Neural progenitor cell (in vitro differentiated cells): ENCODE results near the gene EXO1. TPM values are rescaled to one million over a fixed set of nuclear protein-coding genes. Genes with fewer than 3 reads are reported as not detected.

Experiments
- DNase-seq: peaks from one replicate; pipeline ENCODE4 v3.0.0-alpha.2; 2016; ENCODE audit warnings: low spot score
- H2AFZ ChIP-seq: fragments of 200-600 bp; sonication (generic); replicated peaks from 2 replicates; pipeline ENCODE4 v1.6.1; 2016; ENCODE audit warnings: antibody characterized with exemption
- H3F3A ChIP-seq: fragments of 200-600 bp; sonication (generic); 2 replicates; pipeline ENCODE4 v1.6.1; 2016; ENCODE audit warnings: antibody characterized with exemption, low read depth
- H3K27ac ChIP-seq: fragments of 200-600 bp; sonication (generic); 2 replicates; pipeline ENCODE4 v1.5.1; 2016; ENCODE audit warnings: mild to moderate bottlenecking
- H3K27me3 ChIP-seq: fragments of 200-600 bp; sonication (generic); 2 replicates; pipeline ENCODE4 v1.6.1; 2016; ENCODE audit warnings: mild to moderate bottlenecking, moderate library complexity
- H3K36me3 ChIP-seq: fragments of 200-600 bp; sonication (generic); 2 replicates; pipeline ENCODE4 v1.5.1; 2016
- H3K4me1 ChIP-seq: fragments of 200-600 bp; sonication (generic); 2 replicates; pipeline ENCODE4 v1.6.1; 2016; ENCODE audit warnings: mixed run types
- H3K4me2 ChIP-seq: fragments of 200-600 bp; sonication (generic); 2 replicates; pipeline ENCODE4 v1.6.1; 2016
- H3K4me3 ChIP-seq: fragments of 200-600 bp; sonication (generic); 2 replicates; pipeline ENCODE4 v1.5.1; 2016
- H3K79me2 ChIP-seq: fragments of 200-600 bp; sonication (generic); 2 replicates; pipeline ENCODE4 v1.6.1; 2016; ENCODE audit warnings: low read depth
- H3K9ac ChIP-seq: fragments of 200-600 bp; sonication (generic); 2 replicates; pipeline ENCODE4 v1.6.1; 2016
- H3K9me3 ChIP-seq: fragments of 200-600 bp; sonication (generic); 2 replicates; pipeline ENCODE4 v1.5.1; 2016; ENCODE audit warnings: low read depth
- H4K20me1 ChIP-seq: fragments of 200-600 bp; sonication (generic); 2 replicates; pipeline ENCODE4 v1.6.1; 2016; ENCODE audit warnings: low read depth
- H3K27ac Mint-ChIP-seq: 3 replicates; pipeline ENCODE4 v1.8.0; 2021; ENCODE audit warnings: mixed read lengths
- H3K27me3 Mint-ChIP-seq: 2 replicates; pipeline ENCODE4 v1.8.0; 2022; ENCODE audit warnings: low read depth, mild to moderate bottlenecking, inconsistent platforms, moderate library complexity, mixed read lengths; ENCODE audit not compliant: insufficient read depth
- H3K36me3 Mint-ChIP-seq: 3 replicates; pipeline ENCODE4 v1.8.0; 2021; ENCODE audit warnings: mixed read lengths
- H3K4me1 Mint-ChIP-seq: 3 replicates; pipeline ENCODE4 v1.8.0; 2021; ENCODE audit warnings: mixed read lengths
- H3K4me3 Mint-ChIP-seq: 3 replicates; pipeline ENCODE4 v1.8.0; 2021; ENCODE audit warnings: mild to moderate bottlenecking, moderate library complexity, mixed read lengths
- H3K9me3 Mint-ChIP-seq: 3 replicates; pipeline ENCODE4 v1.8.0; 2020; ENCODE audit warnings: mixed read lengths
- EZH2 ChIP-seq: fragments of 200-600 bp; sonication (generic); IDR thresholded peaks from 2 replicates; pipeline ENCODE4 v1.6.1; 2017; ENCODE audit warnings: antibody characterized with exemption, mild to moderate bottlenecking, moderate library complexity
- EZH2phosphoT487 ChIP-seq: fragments of 200-600 bp; sonication (generic); IDR thresholded peaks from 2 replicates; pipeline ENCODE4 v1.6.1; 2017; ENCODE audit warnings: antibody characterized with exemption
- total RNA-seq: library from RNA; depleted of rRNA; stranded (reverse); fragments of >200 nt; gene quantifications from 2 replicates; pipeline ENCODE4 v1.2.3, GENCODE V29; 2015; ENCODE audit warnings: low replicate concordance
- TF ChIP-seq, protein P1 (sequence below): fragments of 200-600 bp; sonication (generic); IDR thresholded peaks from 2 replicates; pipeline ENCODE4 v1.5.1; 2017; ENCODE audit warnings: antibody characterized with exemption, mild to moderate bottlenecking

EXO1 gene
- total RNA-seq, 1 donor from 2014 or later, result 54.8 TPM

- no peaks in the 10 kb centered on the region for H3F3A ChIP-seq
- Mint-ChIP-seq H3K9me3 (no peaks in the 10 kb centered on the region), H3K27ac (no peak overlapping the region), H3K4me1 (no peaks in the 10 kb centered on the region), H3K36me3 (no peaks in the 10 kb centered on the region), H3K4me3 (no peak overlapping the region), H3K27me3 (peaks cover 2% of the 10 kb centered on the region)
- no peaks in the 10 kb centered on the region for H3K27me3 ChIP-seq
- H4K20me1 ChIP-seq, result no peaks in the 10 kb centered on the region
- H3K4me1 ChIP-seq, result no peaks in the 10 kb centered on the region
- no peak overlapping the region for H3K9ac ChIP-seq
- H3K4me2 ChIP-seq, result no peak overlapping the region
- no peaks in the 10 kb centered on the region for H3K79me2 ChIP-seq
- no peak overlapping the region for H2AFZ ChIP-seq
- no peaks in the 10 kb centered on the region for H3K9me3 ChIP-seq
- DNase-seq, result no peak
- H3K4me3 ChIP-seq, result no peak overlapping the region
- no peaks in the 10 kb centered on the region for H3K36me3 ChIP-seq
- no peak overlapping the region for H3K27ac ChIP-seq
- no peak for TF ChIP-seq EZH2
- TF ChIP-seq, protein P1, sequence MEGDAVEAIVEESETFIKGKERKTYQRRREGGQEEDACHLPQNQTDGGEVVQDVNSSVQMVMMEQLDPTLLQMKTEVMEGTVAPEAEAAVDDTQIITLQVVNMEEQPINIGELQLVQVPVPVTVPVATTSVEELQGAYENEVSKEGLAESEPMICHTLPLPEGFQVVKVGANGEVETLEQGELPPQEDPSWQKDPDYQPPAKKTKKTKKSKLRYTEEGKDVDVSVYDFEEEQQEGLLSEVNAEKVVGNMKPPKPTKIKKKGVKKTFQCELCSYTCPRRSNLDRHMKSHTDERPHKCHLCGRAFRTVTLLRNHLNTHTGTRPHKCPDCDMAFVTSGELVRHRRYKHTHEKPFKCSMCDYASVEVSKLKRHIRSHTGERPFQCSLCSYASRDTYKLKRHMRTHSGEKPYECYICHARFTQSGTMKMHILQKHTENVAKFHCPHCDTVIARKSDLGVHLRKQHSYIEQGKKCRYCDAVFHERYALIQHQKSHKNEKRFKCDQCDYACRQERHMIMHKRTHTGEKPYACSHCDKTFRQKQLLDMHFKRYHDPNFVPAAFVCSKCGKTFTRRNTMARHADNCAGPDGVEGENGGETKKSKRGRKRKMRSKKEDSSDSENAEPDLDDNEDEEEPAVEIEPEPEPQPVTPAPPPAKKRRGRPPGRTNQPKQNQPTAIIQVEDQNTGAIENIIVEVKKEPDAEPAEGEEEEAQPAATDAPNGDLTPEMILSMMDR, result no peak
- no peak for TF ChIP-seq EZH2phosphoT487
These were observed 10.1 kb upstream of the EXO1 start for GRCh38 chr1:241837901-241838300.

DNA sequence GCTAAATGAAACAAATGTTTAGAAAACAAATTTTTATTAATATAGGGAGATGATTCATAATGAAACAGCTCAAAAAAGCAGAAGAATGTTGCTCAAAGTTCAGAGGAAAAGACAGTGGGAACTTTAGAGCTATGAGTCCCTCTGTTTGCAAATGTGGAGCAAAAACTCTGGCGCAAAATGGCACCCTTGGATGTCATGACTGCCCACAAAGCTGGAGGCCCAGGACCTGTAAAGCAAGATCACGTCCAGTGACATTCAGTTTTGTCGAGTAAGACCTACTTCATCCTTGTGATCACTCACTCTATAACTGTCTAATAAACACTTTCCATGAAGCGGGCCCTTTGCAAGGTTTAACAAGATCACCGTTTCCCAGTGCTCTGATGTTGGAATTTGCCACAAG is 9.1 kb upstream of the EXO1 start:
- no peak overlapping the region for H3K4me3 ChIP-seq
- no peaks in the 10 kb centered on the region for H3K36me3 ChIP-seq
- no peak overlapping the region for H2AFZ ChIP-seq
- H3K27ac ChIP-seq, result no peak overlapping the region
- Mint-ChIP-seq H3K36me3 (no peaks in the 10 kb centered on the region), H3K4me1 (no peaks in the 10 kb centered on the region), H3K9me3 (no peaks in the 10 kb centered on the region), H3K27me3 (peaks cover 2% of the 10 kb centered on the region), H3K4me3 (no peak overlapping the region), H3K27ac (no peak overlapping the region)
- H4K20me1 ChIP-seq, result no peaks in the 10 kb centered on the region
- no peaks in the 10 kb centered on the region for H3K79me2 ChIP-seq
- H3K4me2 ChIP-seq, result no peak overlapping the region
- no peaks in the 10 kb centered on the region for H3K9me3 ChIP-seq
- H3K27me3 ChIP-seq, result no peaks in the 10 kb centered on the region
- H3K4me1 ChIP-seq, result no peaks in the 10 kb centered on the region
- TF ChIP-seq EZH2phosphoT487 (no peak), EZH2 (no peak)
- TF ChIP-seq, protein P1, result no peak
- DNase-seq, result no peak
- H3F3A ChIP-seq, result no peaks in the 10 kb centered on the region
- no peak overlapping the region for H3K9ac ChIP-seq

GRCh38 chr1:241839369-241839979 is 8.5 kb upstream of the EXO1 start:
- no peak overlapping the region for H3K4me3 Mint-ChIP-seq
- H3K9me3 Mint-ChIP-seq, result no peaks in the 10 kb centered on the region
- H3K4me1 Mint-ChIP-seq, result no peaks in the 10 kb centered on the region
- no peak for DNase-seq
- Histone ChIP-seq H3K9me3 (no peaks in the 10 kb centered on the region), H3K9ac (no peak overlapping the region), H4K20me1 (no peaks in the 10 kb centered on the region), H3K27me3 (no peaks in the 10 kb centered on the region), H3K4me1 (no peaks in the 10 kb centered on the region), H3K4me2 (no peak overlapping the region), H3K4me3 (no peak overlapping the region), H3K27ac (no peak overlapping the region), H3K79me2 (no peaks in the 10 kb centered on the region), H3F3A (no peaks in the 10 kb centered on the region), H3K36me3 (no peaks in the 10 kb centered on the region), H2AFZ (no peak overlapping the region)
- peaks cover 2% of the 10 kb centered on the region for H3K27me3 Mint-ChIP-seq
- TF ChIP-seq EZH2phosphoT487, result no peak
- TF ChIP-seq, protein P1, result no peak
- no peak for TF ChIP-seq EZH2
- no peak overlapping the region for H3K27ac Mint-ChIP-seq
- no peaks in the 10 kb centered on the region for H3K36me3 Mint-ChIP-seq
